GM12873 (cell line): ENCODE measurements around the gene MPC1L.

Source experiments
- CTCF ChIP-seq: IDR thresholded peaks from 2 replicates; pipeline ENCODE4 v1.5.1; 2012; ENCODE audit warnings: low read depth, mild to moderate bottlenecking, moderate library complexity, low read length, control low read depth; ENCODE audit not compliant: insufficient read depth; ENCODE audit errors: missing control alignments

The MPC1L gene

GRCh38 chrX:40646489-40647306, 23.5 kb downstream of the MPC1L start:
- no peak for TF ChIP-seq CTCF

GRCh38 chrX:40647307-40648197, 24.3 kb downstream of the MPC1L start, which contains the start of gene CXorf38:
TSS of gene CXorf38 (minus strand) at chrX:40647561. CDS start at chrX:40647520, 41 bp downstream.
- no peak for TF ChIP-seq CTCF

GRCh38 chrX:40651620-40652223, 28.5 kb downstream of the MPC1L start:
- TF ChIP-seq CTCF, result peak; percentile 60

- TF ChIP-seq CTCF, result no peak
These were observed 29.4 kb downstream of the MPC1L start for GRCh38 chrX:40652664-40653063.

- TF ChIP-seq CTCF, result no peak
These were observed 30.3 kb downstream of the MPC1L start for GRCh38 chrX:40653535-40653934.

- no peak for TF ChIP-seq CTCF
These were observed 37.2 kb downstream of the MPC1L start for GRCh38 chrX:40660381-40660780.

- no peak for TF ChIP-seq CTCF
These were observed 38.3 kb downstream of the MPC1L start for GRCh38 chrX:40661489-40661888.
